HG03175 (cell line): ENCODE data around the gene ZFP36.

Experiments
- ATAC-seq: cut with Tn5 transposase; IDR thresholded peaks from one replicate; pipeline ENCODE4 v1.9.1; 2021; ENCODE audit warnings: mild to moderate bottlenecking, moderate library complexity; ENCODE audit not compliant: unreplicated experiment

The ZFP36 gene

DNA sequence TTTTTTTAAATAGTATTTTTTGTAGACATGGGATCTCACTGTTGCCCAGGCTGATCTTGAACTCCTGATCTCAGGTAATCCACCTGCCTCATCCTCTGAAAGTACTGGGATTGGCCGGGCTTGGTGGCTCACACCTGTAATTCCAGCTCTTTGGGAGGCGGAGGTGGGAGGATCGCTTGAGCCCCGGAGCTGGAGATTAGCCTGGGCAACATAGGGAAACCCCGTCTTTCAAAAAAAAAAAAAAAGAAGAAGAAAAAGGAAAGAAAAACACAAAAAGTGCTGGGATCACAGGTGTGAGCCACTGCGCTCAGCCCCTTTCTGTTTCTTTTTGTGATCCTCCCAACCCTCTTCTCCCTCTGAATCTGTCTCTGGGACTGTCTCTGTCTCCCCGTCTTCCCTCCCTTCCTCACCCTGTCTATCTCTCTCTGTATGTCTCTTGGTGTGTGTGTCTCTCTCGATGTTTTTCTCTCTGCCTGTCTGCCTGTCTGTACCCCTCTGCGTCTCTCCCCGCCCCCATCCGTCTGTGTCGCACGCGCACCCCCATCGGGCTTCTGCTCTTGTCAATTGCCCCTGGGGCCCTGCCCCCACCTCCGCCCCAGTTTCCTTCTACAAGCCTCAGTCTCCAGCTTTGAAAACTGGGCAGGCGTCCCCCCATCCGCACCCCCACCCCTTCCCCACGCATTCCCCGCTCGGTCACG lies 540 bp upstream of the ZFP36 start:
- no peak for ATAC-seq

DNA sequence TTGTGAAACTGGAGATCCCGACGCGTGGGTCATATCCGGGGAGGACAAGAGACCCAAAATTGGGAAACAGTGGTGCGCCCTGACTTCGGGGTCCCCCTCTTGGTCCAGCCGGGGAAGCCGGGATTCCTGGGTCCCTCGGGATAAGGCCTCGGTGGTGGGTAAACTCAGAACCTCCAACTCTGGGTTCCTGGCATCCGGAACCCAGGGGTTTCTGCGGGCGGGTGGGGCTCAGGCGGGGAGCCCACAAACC lies 688 bp downstream of the ZFP36 start:
- ATAC-seq, result no peak

DNA sequence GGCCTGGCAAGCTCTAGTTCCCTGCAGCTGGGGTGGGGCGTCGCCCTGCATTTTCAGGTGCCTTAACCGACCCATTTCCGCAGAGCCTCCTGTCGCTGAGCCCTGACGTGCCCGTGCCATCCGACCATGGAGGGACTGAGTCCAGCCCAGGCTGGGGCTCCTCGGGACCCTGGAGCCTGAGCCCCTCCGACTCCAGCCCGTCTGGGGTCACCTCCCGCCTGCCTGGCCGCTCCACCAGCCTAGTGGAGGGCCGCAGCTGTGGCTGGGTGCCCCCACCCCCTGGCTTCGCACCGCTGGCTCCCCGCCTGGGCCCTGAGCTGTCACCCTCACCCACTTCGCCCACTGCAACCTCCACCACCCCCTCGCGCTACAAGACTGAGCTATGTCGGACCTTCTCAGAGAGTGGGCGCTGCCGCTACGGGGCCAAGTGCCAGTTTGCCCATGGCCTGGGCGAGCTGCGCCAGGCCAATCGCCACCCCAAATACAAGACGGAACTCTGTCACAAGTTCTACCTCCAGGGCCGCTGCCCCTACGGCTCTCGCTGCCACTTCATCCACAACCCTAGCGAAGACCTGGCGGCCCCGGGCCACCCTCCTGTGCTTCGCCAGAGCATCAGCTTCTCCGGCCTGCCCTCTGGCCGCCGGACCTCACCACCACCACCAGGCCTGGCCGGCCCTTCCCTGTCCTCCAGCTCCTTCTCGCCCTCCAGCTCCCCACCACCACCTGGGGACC lies 1.2 kb downstream of the ZFP36 start:
- ATAC-seq, result no peak

DNA sequence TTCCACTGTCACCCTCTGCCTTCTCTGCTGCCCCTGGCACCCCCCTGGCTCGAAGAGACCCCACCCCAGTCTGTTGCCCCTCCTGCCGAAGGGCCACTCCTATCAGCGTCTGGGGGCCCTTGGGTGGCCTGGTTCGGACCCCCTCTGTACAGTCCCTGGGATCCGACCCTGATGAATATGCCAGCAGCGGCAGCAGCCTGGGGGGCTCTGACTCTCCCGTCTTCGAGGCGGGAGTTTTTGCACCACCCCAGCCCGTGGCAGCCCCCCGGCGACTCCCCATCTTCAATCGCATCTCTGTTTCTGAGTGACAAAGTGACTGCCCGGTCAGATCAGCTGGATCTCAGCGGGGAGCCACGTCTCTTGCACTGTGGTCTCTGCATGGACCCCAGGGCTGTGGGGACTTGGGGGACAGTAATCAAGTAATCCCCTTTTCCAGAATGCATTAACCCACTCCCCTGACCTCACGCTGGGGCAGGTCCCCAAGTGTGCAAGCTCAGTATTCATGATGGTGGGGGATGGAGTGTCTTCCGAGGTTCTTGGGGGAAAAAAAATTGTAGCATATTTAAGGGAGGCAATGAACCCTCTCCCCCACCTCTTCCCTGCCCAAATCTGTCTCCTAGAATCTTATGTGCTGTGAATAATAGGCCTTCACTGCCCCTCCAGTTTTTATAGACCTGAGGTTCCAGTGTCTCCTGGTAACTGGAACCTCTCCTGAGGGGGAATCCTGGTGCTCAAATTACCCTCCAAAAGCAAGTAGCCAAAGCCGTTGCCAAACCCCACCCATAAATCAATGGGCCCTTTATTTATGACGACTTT lies 2.0 kb downstream of the ZFP36 start:
- ATAC-seq, result no peak

- no peak for ATAC-seq
Observed at GRCh38 chr19:39409208-39410016, 2.8 kb downstream of the ZFP36 start.

DNA sequence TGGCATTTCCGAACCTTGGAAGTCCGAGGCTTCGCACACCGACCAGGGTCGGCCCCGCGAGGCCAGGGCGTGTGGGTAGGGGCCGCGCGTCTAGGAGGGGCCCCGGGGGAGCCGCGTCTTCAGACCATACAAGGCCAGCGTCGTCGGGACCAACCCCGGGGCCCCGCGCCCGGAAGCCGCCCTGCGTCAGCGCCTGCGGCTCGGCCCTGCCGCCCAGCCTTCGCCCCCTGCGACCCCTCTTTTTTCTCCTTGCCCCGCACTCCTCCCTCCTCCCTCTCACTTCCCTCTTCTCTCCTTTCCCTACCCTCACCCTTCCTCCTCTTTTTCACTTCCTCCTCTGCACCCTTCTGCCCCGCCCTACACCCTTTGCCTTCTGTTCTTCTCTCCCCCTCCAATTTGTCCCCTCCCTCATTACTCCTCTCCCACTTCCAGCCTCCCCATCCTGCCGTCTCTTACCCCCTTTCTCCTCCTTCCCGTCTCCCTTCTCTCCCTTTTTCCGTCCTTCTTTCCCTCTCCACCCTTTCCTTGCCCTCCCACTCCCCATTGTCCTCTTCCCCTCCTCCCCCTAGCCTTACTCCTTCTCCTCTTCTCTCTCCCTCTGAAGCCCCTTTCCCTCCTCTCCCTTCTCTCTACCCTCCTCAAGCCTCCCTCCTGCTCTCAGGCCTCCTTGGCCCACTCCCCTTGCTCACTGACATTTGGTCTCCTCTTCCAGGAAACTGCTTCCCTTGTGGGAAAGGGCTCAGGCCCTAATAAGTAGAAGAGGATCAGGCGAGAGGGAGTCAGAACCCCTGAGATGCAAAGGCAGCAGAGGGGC lies 3.6 kb downstream of the ZFP36 start:
- ATAC-seq, result no peak

DNA sequence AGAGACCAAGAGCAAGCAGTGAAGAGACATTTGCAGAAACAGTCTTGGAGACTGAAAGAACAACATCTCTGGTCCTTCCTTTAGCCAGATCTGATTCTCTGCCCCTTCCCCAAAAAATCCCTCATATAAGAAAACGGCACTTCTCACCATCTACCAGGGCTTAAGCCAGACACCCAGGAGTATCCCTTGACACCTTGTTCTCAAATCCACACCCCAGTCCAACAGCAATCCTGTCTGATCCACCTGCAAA lies 4.1 kb downstream of the ZFP36 start:
- no peak for ATAC-seq

DNA sequence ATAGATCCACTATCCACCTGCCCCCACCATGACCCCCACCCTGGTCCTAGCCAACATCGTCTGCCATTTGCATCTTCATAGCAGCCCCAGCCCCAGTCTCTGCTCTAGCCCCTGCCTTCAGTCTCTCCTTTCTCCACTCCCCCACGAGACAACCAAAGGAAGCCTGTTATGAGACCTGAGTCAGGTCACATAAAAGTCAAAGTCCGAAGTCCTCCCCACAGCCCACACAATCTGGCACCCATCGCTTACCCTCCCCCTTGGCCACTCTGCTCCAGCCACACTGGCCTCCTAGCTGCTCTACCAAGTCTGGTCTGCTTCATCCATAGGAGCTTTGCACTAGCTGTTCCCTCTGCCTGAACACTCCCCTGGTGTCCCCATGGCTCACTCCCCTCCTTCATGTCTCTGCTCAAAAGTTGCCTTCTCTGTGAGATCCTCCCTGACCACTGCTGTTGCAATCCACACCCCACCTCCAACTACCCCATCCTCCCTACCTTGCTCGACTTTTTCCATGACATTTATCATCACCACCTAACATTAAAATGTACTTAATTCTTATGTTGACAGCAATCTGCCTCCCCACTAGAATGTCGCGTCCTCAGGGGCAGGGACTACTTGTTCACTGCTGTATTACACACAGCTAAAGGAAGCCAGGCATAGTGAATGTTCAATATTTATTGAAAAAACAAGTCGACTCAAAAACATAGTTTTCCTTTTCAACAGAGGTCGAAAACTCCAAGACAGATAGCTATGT lies 4.6 kb downstream of the ZFP36 start:
- no peak for ATAC-seq

DNA sequence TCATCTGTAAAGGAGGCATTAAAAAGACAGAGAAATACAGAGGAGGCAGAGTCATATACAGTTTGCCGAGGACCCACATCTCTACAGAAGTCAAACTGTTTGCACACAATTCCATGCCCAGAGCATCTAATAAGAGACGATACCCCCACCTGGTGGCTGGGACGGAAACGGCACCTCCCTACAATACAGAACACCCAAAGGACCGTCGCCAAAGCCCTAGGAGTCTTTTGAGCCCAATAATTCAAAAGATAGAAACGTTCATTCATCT lies 5.1 kb downstream of the ZFP36 start:
- peak; percentile 23 for ATAC-seq

- ATAC-seq, result peak; percentile 57
Observed at GRCh38 chr19:39412100-39412866, 5.6 kb downstream of the ZFP36 start, which contains the start of gene PLEKHG2. Gene PLEKHG2, plus strand, starts transcription at chr19:39412669. Its CDS starts 1,418 bp downstream, at chr19:39414087.

DNA sequence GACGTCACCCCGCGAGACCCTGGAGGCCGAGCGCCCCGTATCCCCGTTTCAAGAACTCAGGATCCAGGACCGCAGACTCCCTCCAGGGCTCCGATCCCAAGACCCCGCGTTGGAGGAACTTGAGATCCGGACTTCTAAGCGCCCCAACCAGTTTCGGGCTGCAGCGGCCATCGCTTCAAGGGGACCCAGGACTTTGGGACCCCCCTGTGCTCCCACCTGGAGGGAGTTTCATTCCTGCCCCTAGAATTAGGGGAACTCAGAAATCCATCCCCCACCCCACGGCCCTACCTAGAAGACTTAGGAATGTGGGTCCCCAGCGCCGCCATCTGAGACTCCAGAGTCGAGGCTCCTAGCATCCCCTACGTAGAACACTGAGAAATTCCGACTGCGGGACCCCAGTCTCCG lies 6.2 kb downstream of the ZFP36 start:
- no peak for ATAC-seq

- ATAC-seq, result no peak
Observed at GRCh38 chr19:39413272-39413910, 6.7 kb downstream of the ZFP36 start.

DNA sequence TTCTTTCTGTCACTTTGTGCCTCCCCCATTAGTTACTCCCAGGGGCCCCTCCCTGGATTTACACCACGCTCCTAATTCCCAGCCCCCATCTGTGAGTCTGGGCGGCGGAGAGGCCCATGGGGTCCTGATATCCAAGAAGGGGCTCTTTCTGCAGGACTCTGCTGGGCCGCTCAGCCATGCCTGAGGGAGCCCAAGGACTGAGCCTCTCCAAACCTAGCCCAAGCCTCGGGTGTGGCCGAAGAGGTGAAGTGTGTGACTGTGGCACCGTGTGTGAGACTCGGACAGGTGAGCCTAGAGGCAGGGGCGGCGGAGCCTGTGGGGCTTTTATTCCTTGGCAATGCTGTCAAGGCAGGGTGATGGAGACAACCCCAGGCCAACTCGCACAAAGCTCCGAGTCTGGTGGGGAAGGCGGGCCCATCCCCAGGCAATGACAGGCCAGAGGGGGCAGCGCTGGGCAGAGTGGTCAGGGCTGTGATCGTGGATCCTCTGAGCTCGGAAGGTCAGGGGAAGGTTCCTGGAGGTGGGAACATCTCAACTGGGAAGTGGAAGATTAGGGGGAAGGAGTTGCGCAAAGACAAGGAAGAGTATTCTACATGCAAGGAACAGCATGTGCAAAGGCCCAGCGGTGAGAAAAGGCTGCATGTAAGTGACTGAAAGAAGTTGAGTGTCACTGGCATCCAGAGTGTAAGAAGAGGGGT lies 7.4 kb downstream of the ZFP36 start:
- no peak for ATAC-seq

GRCh38 chr19:39415111-39416046 lies 8.7 kb downstream of the ZFP36 start:
- ATAC-seq, result no peak

GRCh38 chr19:39416152-39417120 lies 9.8 kb downstream of the ZFP36 start:
- no peak for ATAC-seq
